Loucy (cell line): ENCODE data around the gene FMN1.
A peak's percentile ranks its signal among the peaks of the same experiment; 100 is the strongest.

Source experiments
- H2AFZ ChIP-seq: fragments of 200-600 bp; sonication (generic); 2 replicates; pipeline ENCODE4 v1.6.0; 2016; ENCODE audit warnings: antibody characterized with exemption, mild to moderate bottlenecking, low read length, moderate library complexity
- H3F3A ChIP-seq: fragments of 200-600 bp; 2 replicates; pipeline ENCODE4 v1.6.0; 2016; ENCODE audit warnings: antibody characterized with exemption, low read depth, mild to moderate bottlenecking
- H3K27me3 ChIP-seq: fragments of 200-600 bp; sonication (generic); 2 replicates; pipeline ENCODE4 v1.6.1; 2014; ENCODE audit warnings: low read length, mild to moderate bottlenecking; ENCODE audit not compliant: insufficient read depth, poor library complexity, severe bottlenecking
- H3K36me3 ChIP-seq: fragments of 200-600 bp; sonication (generic); 2 replicates; pipeline ENCODE4 v1.6.1; 2016; ENCODE audit warnings: low read length; ENCODE audit not compliant: insufficient read depth
- H3K4me1 ChIP-seq: fragments of 200-600 bp; sonication (generic); 2 replicates; pipeline ENCODE4 v1.5.1; 2014; ENCODE audit warnings: low read length, mild to moderate bottlenecking; ENCODE audit not compliant: insufficient read depth, poor library complexity, severe bottlenecking
- H3K4me2 ChIP-seq: fragments of 200-600 bp; sonication (generic); 2 replicates; pipeline ENCODE4 v1.6.0; 2014; ENCODE audit warnings: antibody characterized with exemption, low read length, low read depth, mild to moderate bottlenecking; ENCODE audit not compliant: poor library complexity, severe bottlenecking
- H3K4me3 ChIP-seq: fragments of 200-600 bp; sonication (generic); 2 replicates; pipeline ENCODE4 v1.5.1; 2014; ENCODE audit warnings: low read length, mild to moderate bottlenecking, mixed read lengths; ENCODE audit not compliant: poor library complexity, severe bottlenecking
- H3K79me2 ChIP-seq: fragments of 200-600 bp; sonication (generic); 2 replicates; pipeline ENCODE4 v1.6.1; 2014; ENCODE audit warnings: low read length; ENCODE audit not compliant: insufficient read depth
- H3K9ac ChIP-seq: fragments of 200-600 bp; sonication (generic); 2 replicates; pipeline ENCODE4 v1.6.0; 2014; ENCODE audit warnings: mild to moderate bottlenecking, low read depth, low read length, moderate library complexity; ENCODE audit not compliant: poor library complexity, severe bottlenecking
- H3K9me2 ChIP-seq: fragments of 200-600 bp; sonication (generic); replicated peaks from 2 replicates; pipeline ENCODE4 v1.6.1; 2016; ENCODE audit warnings: low read depth, low read length, mixed read lengths
- H3K9me3 ChIP-seq: fragments of 200-600 bp; sonication (generic); 2 replicates; pipeline ENCODE4 v1.6.1; 2014; ENCODE audit warnings: mild to moderate bottlenecking, antibody characterized with exemption, low read length, low read depth; ENCODE audit not compliant: insufficient read depth
- H4K20me1 ChIP-seq: fragments of 200-600 bp; sonication (generic); 2 replicates; pipeline ENCODE4 v1.6.0; 2014; ENCODE audit warnings: antibody characterized with exemption, low read length, mild to moderate bottlenecking; ENCODE audit not compliant: insufficient read depth, poor library complexity, severe bottlenecking
- CTCF ChIP-seq: fragments of 200-600 bp; sonication (generic); conservative IDR thresholded peaks from 2 replicates; pipeline ENCODE4 v1.5.1; 2014; ENCODE audit warnings: mild to moderate bottlenecking, antibody characterized with exemption, low read length
- EZH2phosphoT487 ChIP-seq: fragments of 200-600 bp; IDR thresholded peaks from 2 replicates; pipeline ENCODE4 v1.6.1; 2018; ENCODE audit warnings: antibody characterized with exemption, mild to moderate bottlenecking, moderate library complexity, borderline replicate concordance

Gene FMN1

GRCh38 chr15:33019354-33019981 is 175.0 kb downstream of the FMN1 start:
- no peaks in the 10 kb centered on the region for H4K20me1 ChIP-seq
- no peak overlapping the region for H3K9ac ChIP-seq
- H3K4me2 ChIP-seq: no peak overlapping the region
- TF ChIP-seq EZH2phosphoT487: no peak
- TF ChIP-seq CTCF: no peak
- H3K9me3 ChIP-seq: no peaks in the 10 kb centered on the region
- H3K4me1 ChIP-seq: peaks cover 36% of the 10 kb centered on the region
- H3F3A ChIP-seq: 0 out of 2 replicates have a peak, but pooled peaks cover 3% of the 10 kb centered on the region
- H3K27me3 ChIP-seq: no peaks in the 10 kb centered on the region
- no peak overlapping the region for H2AFZ ChIP-seq
- H3K79me2 ChIP-seq: no peaks in the 10 kb centered on the region
- no peak overlapping the region for H3K4me3 ChIP-seq
- H3K9me2 ChIP-seq: no peaks in the 10 kb centered on the region
- no peaks in the 10 kb centered on the region for H3K36me3 ChIP-seq

GRCh38 chr15:33016405-33017024 is 178.0 kb downstream of the FMN1 start:
- 0 out of 2 replicates have a peak, but pooled peaks cover 3% of the 10 kb centered on the region for H3F3A ChIP-seq
- peak overlapping the region; percentile 65 for H3K4me2 ChIP-seq
- H3K27me3 ChIP-seq: no peaks in the 10 kb centered on the region
- H4K20me1 ChIP-seq: no peaks in the 10 kb centered on the region
- H3K9me2 ChIP-seq: no peaks in the 10 kb centered on the region
- no peak overlapping the region for H2AFZ ChIP-seq
- peak overlapping the region; percentile 59 for H3K9ac ChIP-seq
- no peak for TF ChIP-seq CTCF
- no peak for TF ChIP-seq EZH2phosphoT487
- no peaks in the 10 kb centered on the region for H3K79me2 ChIP-seq
- H3K36me3 ChIP-seq: no peaks in the 10 kb centered on the region
- H3K4me3 ChIP-seq: peak overlapping the region; percentile 55
- peaks cover 38% of the 10 kb centered on the region for H3K4me1 ChIP-seq
- no peaks in the 10 kb centered on the region for H3K9me3 ChIP-seq

DNA sequence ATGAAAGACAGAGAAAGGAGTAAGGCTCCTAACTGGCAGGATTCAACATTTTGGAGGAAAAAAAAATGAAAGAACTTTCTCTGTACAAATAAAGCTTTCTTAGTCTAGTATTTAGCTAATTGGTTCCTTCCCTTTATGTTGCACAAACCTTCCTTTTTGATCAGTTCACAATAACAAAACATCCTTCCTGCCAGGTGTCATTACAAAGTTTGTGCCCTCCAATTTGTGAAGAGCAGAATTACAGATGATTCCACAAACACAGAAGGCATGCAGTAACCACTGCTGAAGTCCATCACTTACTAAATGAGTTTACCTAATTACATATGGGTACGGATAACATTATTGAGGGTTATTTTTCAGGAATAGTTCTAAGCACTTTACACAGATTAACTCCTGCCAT is 179.9 kb downstream of the FMN1 start:
- no peak for TF ChIP-seq CTCF
- TF ChIP-seq EZH2phosphoT487: no peak
- Histone ChIP-seq H2AFZ (no peak overlapping the region), H3K9me3 (no peaks in the 10 kb centered on the region), H3F3A (0 out of 2 replicates have a peak, but pooled peaks cover 3% of the 10 kb centered on the region), H3K79me2 (no peaks in the 10 kb centered on the region), H3K4me3 (no peak overlapping the region), H3K4me1 (peaks cover 38% of the 10 kb centered on the region), H3K4me2 (peak overlapping the region; percentile 9), H3K36me3 (no peaks in the 10 kb centered on the region), H3K27me3 (no peaks in the 10 kb centered on the region), H4K20me1 (no peaks in the 10 kb centered on the region), H3K9me2 (no peaks in the 10 kb centered on the region), H3K9ac (no peak overlapping the region)
